ENCODE measurements around the gene GLUL.

- TF ChIP-seq CTCF (conservative IDR thresholded peaks at IDR 0.05; ENCODE audit: low read depth, low read length) (no peak), EZH2phosphoT487 (IDR thresholded peaks at IDR 0.05; ENCODE audit: borderline replicate concordance, low read length) (no peak)
These were observed 25.0 kb downstream of the GLUL start for GRCh38 chr1:182366596-182366995.
